B cell (primary cell): ENCODE measurements around the gene TAF1D. TPM values are rescaled to one million over a fixed set of nuclear protein-coding genes. Genes with fewer than 3 reads are reported as not detected.

Experiments used
- ATAC-seq: fragments of 200-7000 bp; cut with Tn5 transposase; one replicate; pipeline ENCODE4 v1.10.0; 2021; ENCODE audit warnings: low read depth, mild to moderate bottlenecking, moderate number of reproducible peaks, moderate library complexity
- CTCF ChIA-PET: fragments of 350-600 bp; sonication (Branson Sonifier 250); formaldehyde crosslinking; loops from one replicate; lab custom pipeline; 2021; ENCODE audit warnings: antibody characterized with exemption, inconsistent platforms; lab: Charles Lee
- POLR2A ChIA-PET: fragments of 350-600 bp; sonication (Branson Sonifier 250); formaldehyde crosslinking; loops from one replicate; lab custom pipeline; 2021; ENCODE audit warnings: antibody characterized with exemption; lab: Charles Lee
- DNase-seq: peaks from one replicate; pipeline ENCODE4 v3.0.0; 2013
- H2AFZ ChIP-seq: 2 replicates; pipeline ENCODE4 v1.6.1; 2012; ENCODE audit warnings: mild to moderate bottlenecking, low read depth, low read length; ENCODE audit not compliant: insufficient read depth, poor library complexity, severe bottlenecking
- H3K27ac ChIP-seq, 2 donors: 1 replicate in 1 of 2; 2 replicates in 1 of 2; pipeline ENCODE4 v1.5.1; 2012 to 2013; ENCODE audit warnings: low read length in 2 of 2, mild to moderate bottlenecking in 2 of 2, moderate library complexity in 1 of 2
- H3K27me3 ChIP-seq, 4 experiments: fragments of 200-600 bp in 1 of 4; sonication (generic) in 1 of 4; replicated peaks in 1 of 4; 1 replicate in 2 of 4; 2 replicates in 2 of 4; pipeline versions ENCODE4 v1.6.1 to v1.7.0; 2013 to 2016; ENCODE audit warnings: low read length in 3 of 4, mild to moderate bottlenecking in 2 of 4, mixed read lengths in 1 of 4, moderate library complexity in 1 of 4; ENCODE audit not compliant: insufficient read depth in 4 of 4, control insufficient read depth in 3 of 4; ENCODE audit errors: control extremely low read depth in 1 of 4
- H3K36me3 ChIP-seq, 2 experiments: replicated peaks in 1 of 2; 1 replicate in 1 of 2; 2 replicates in 1 of 2; pipeline versions ENCODE4 v1.6.1 to v1.7.1; 2013; ENCODE audit warnings: low read length in 1 of 2; ENCODE audit not compliant: insufficient read depth in 2 of 2, control insufficient read depth in 1 of 2; ENCODE audit errors: control extremely low read depth in 1 of 2, extremely low read depth in 1 of 2
- H3K4me1 ChIP-seq, 2 donors: fragments of 200-600 bp in 1 of 2; sonication (generic) in 1 of 2; 1 replicate in 1 of 2; 2 replicates in 1 of 2; pipeline versions ENCODE4 v1.5.1 to v1.6.1; 2013 to 2017; ENCODE audit warnings: low read length in 2 of 2; ENCODE audit not compliant: control insufficient read depth in 2 of 2, insufficient read depth in 2 of 2
- H3K4me2 ChIP-seq: replicated peaks from 2 replicates; pipeline ENCODE3; 2012; ENCODE audit warnings: mild to moderate bottlenecking, low read depth, low read length; ENCODE audit not compliant: poor library complexity, severe bottlenecking
- H3K4me3 ChIP-seq, 5 experiments: fragments of 200-600 bp in 1 of 5; sonication (generic) in 1 of 5; 1 replicate in 3 of 5; 2 replicates in 2 of 5; pipeline versions ENCODE4 v1.5.1 to v1.7.0; 2011 to 2016; ENCODE audit warnings: low read length in 4 of 5, mild to moderate bottlenecking in 4 of 5, low read depth in 2 of 5, control low read depth in 1 of 5, moderate library complexity in 1 of 5; ENCODE audit not compliant: insufficient read depth in 1 of 5; ENCODE audit errors: control extremely low read depth in 1 of 5, extremely low read depth in 1 of 5
- H3K79me2 ChIP-seq: fragments of 200-600 bp; sonication (generic); one replicate; pipeline ENCODE4 v1.6.0; 2016; ENCODE audit warnings: low read length; ENCODE audit not compliant: control insufficient read depth, insufficient read depth
- H3K9ac ChIP-seq: fragments of 200-600 bp; sonication (generic); 2 replicates; pipeline ENCODE4 v1.6.1; 2017; ENCODE audit warnings: mild to moderate bottlenecking, low read length, moderate library complexity
- H3K9me3 ChIP-seq, 3 donors: one replicate each; pipeline versions ENCODE4 v1.6.1 to v1.7.1; 2013; ENCODE audit warnings: low read length in 2 of 3; ENCODE audit not compliant: control insufficient read depth in 2 of 3, insufficient read depth in 1 of 3; ENCODE audit errors: control extremely low read depth in 1 of 3
- H4K20me1 ChIP-seq: 2 replicates; pipeline ENCODE4 v1.6.0; 2012; ENCODE audit warnings: mild to moderate bottlenecking, low read length; ENCODE audit not compliant: insufficient read depth, control insufficient read depth, poor library complexity, severe bottlenecking
- H3K27ac Mint-ChIP-seq: one replicate; pipeline ENCODE4 v1.8.0; 2021; ENCODE audit warnings: mixed read lengths
- H3K27me3 Mint-ChIP-seq: one replicate; pipeline ENCODE4 v1.8.0; 2021; ENCODE audit warnings: mixed read lengths
- H3K4me1 Mint-ChIP-seq: one replicate; pipeline ENCODE4 v1.8.0; 2021; ENCODE audit warnings: mixed read lengths
- H3K4me3 Mint-ChIP-seq: one replicate; pipeline ENCODE4 v1.8.0; 2021; ENCODE audit warnings: mixed read lengths
- H3K9me3 Mint-ChIP-seq: one replicate; pipeline ENCODE4 v1.8.0; 2022; ENCODE audit warnings: mixed read lengths; ENCODE audit not compliant: insufficient read depth
- CTCF ChIP-seq: fragments of 200-600 bp; IDR thresholded peaks from one replicate; pipeline ENCODE4 v1.8.0; 2022; ENCODE audit warnings: antibody characterized with exemption, mild to moderate bottlenecking
- EZH2 ChIP-seq: IDR thresholded peaks from 2 replicates; pipeline ENCODE4 v1.6.1; 2012; ENCODE audit warnings: borderline replicate concordance, low read depth, mild to moderate bottlenecking, moderate library complexity, low read length; ENCODE audit not compliant: insufficient read depth, poor library complexity, severe bottlenecking
- WGBS: methylation state at CpG from one replicate; pipeline ENCODE4 v1.1.5; 2013; ENCODE audit warnings: missing lambda C conversion rate; ENCODE audit not compliant: insufficient coverage; 5-methylcytosine and 5-hydroxymethylcytosine counted together
- intact Hi-C: fragments of 100-400 bp; cut with micrococcal nuclease; formaldehyde crosslinking; loops from one replicate; pipeline ENCODE4 v1.10.0; 2022
- polyA plus RNA-seq: library from polyadenylated mRNA; depleted of rRNA; stranded (reverse); fragments of >200 nt; gene quantifications from 2 replicates; pipeline ENCODE4 v1.2.3, GENCODE V29; 2012
- total RNA-seq, 2 donors: library from RNA; stranded (reverse); fragments of 120-200 nt in 1 of 2; gene quantifications; 1 replicate in 1 of 2; 2 replicates in 1 of 2; pipeline versions ENCODE4 v1.2.3 to v1.2.4, GENCODE V29; 2013 to 2022

The TAF1D gene
- total and polyA plus RNA-seq, 2 donors (not counting 1 experiment from before 2014, with no cell fraction given): 127 to 230 TPM

GRCh38 chr11:93715797-93716396, 25.4 kb downstream of the TAF1D start:
- Mint-ChIP-seq H3K4me1 (peaks cover 34% of the 10 kb centered on the region), H3K4me3 (no peak overlapping the region), H3K27me3 (no peaks in the 10 kb centered on the region), H3K9me3 (peaks cover 2% of the 10 kb centered on the region), H3K27ac (peak overlapping the region; percentile 43)
- DNase-seq (no peak), ATAC-seq (no peak)
- Histone ChIP-seq H3K4me1 (peaks cover 26 to 27% of the 10 kb centered on the region in 2 donors), H3K27me3 (no peaks in the 10 kb centered on the region), H3K9ac (no peak overlapping the region), H2AFZ (no peak overlapping the region), H3K4me2 (no peak overlapping the region), H3K79me2 (peaks cover 36% of the 10 kb centered on the region), H3K27ac (no peak overlapping the region), H4K20me1 (no peaks in the 10 kb centered on the region), H3K9me3 (peaks cover 2 to 4% (median 2%) of the 10 kb centered on the region in 3 donors), H3K4me3 (no peak overlapping the region), H3K36me3 (peaks cover 4 to 15% of the 10 kb centered on the region in 2 experiments)
- intact Hi-C loops: loop anchor here (5.0 kb wide), 1 partner anchor 54 kb away; the partner anchor contains the start of gene CEP295
- TF ChIP-seq CTCF (no peak), EZH2 (no peak)
- CTCF ChIA-PET: interaction anchor here (2.5 kb wide), 1 partner anchor 25 kb away, joined by 14 read pairs; the partner anchor contains the start of genes C11orf54 and TAF1D
- 86% methylated on average over 2 of the region's 4 CpGs for WGBS
- POLR2A ChIA-PET: no interaction called here

- Histone ChIP-seq H3K9ac (no peak overlapping the region), H4K20me1 (no peaks in the 10 kb centered on the region), H3K27ac (no peak overlapping the region), H3K36me3 (peaks cover 8 to 31% of the 10 kb centered on the region in 2 experiments), H3K4me1 (peaks cover 7 to 8% of the 10 kb centered on the region in 2 donors), H3K79me2 (peaks cover 29% of the 10 kb centered on the region), H3K9me3 (peaks cover 0 to 12% (median 6%) of the 10 kb centered on the region in 3 donors), H3K4me2 (no peak overlapping the region), H2AFZ (no peak overlapping the region), H3K4me3 (no peak overlapping the region), H3K27me3 (no peaks in the 10 kb centered on the region)
- DNase-seq (no peak), ATAC-seq (no peak)
- intact Hi-C loops: no loop called here
- ChIA-PET POLR2A (no interaction called here), CTCF (no interaction called here)
- TF ChIP-seq CTCF: no peak
- no peak for TF ChIP-seq EZH2
- no peak overlapping the region for H3K27ac Mint-ChIP-seq
- no peak overlapping the region for H3K4me3 Mint-ChIP-seq
- peaks cover 5% of the 10 kb centered on the region for H3K9me3 Mint-ChIP-seq
- peaks cover 24% of the 10 kb centered on the region for H3K4me1 Mint-ChIP-seq
- H3K27me3 Mint-ChIP-seq: no peaks in the 10 kb centered on the region
These were observed 28.6 kb downstream of the TAF1D start for GRCh38 chr11:93712678-93713077.
